Stimulated activated CD4-positive, alpha-beta T cell treated with anti-CD3 and anti-CD28 coated beads, TNF-alpha, amount 100 ng/mL, for 1 hour (primary cell): Measurements from ENCODE around the gene SLC23A1.
"Not testable (repeated sequence)": the region's sequence is repeated elsewhere in the genome, so short reads cannot be mapped to it uniquely, and the experiment has no call there.

Experiments
- DNase-seq, 3 donors: peaks; one replicate each; pipeline ENCODE4 v3.0.0-alpha.2; 2020; ENCODE audit warnings: low read depth in 3 of 3, low spot score in 1 of 3

SLC23A1 gene

GRCh38 chr5:139374909-139375308 lies 8.2 kb downstream of the SLC23A1 start:
- DNase-seq = no peak

DNA sequence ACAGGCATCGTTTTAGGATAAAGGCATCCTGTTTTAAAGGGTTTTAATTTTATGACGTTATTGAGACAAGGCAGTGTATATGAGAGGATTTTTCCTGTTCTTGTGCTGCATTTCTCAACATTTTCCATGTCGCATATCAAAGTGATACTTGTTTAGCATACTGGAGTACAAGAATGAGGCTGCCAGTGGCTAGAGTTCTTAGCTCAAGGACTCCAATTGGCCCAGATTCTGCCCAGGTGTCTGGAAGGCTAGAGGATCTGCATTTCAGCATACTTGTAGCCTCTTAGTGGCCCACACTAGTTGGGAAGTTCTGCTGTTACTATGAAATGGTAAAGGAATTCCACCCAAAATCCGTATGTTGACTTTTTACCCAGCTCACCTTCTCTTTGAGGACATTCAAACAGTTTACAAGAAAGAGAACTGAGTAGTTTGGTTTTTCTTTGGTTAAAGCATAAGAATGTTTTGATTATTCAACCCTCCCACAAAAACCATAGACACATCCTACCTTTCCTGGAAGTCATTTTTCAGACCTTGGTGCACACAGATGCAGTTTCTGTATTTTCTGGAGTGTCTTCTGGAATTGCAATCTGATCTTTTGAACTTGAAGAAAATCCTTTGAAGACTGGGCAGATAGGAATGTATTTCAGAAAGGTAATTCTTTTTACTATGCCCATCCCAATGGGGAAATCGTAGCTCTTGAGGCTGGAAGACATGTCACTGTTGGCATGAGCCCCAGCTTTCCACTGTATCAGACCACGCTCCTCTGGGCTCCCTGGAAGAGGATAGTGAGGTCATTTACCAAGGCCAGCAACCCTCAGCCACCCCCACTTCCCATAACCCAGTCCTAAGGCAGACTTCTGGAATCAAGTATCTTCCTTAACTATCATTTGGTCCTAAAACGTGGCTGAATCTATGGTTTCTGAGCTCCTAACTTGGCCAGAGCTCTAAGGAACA lies 11.3 kb downstream of the SLC23A1 start:
- DNase-seq = no peak

DNA sequence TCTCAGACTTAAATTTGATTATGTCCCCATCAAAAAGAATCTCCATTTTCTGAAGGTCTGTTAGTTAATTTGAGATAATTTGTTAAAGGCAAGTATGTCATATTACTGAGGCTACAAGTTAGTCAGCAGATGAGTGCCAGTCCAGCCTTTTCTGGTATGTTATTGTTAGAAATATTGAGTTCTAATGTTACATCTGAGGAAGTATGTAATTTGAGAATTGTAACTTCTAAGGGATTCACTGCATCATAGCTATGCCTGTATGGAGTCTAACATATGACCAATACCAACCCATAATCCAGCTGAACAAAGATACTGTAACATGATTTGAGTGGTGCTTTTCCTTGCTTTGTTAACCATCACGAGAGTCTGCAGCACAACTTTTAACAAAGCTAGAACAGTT lies 13.9 kb downstream of the SLC23A1 start:
- DNase-seq = no peak

- DNase-seq = no peak
Observed at GRCh38 chr5:139368613-139369012, 14.5 kb downstream of the SLC23A1 start.

- no peak for DNase-seq
Observed at GRCh38 chr5:139364466-139364865, 18.6 kb downstream of the SLC23A1 start.

- no peak for DNase-seq
Observed at GRCh38 chr5:139363937-139364336, 19.2 kb downstream of the SLC23A1 start.

GRCh38 chr5:139361835-139362429 lies 21.2 kb downstream of the SLC23A1 start:
- no peak for DNase-seq

GRCh38 chr5:139360384-139360783 lies 22.7 kb downstream of the SLC23A1 start:
- DNase-seq = no peak

- DNase-seq = no peak
Observed at GRCh38 chr5:139358064-139358463, 25.0 kb downstream of the SLC23A1 start.

GRCh38 chr5:139355900-139356299 lies 27.2 kb downstream of the SLC23A1 start:
- not testable (repeated sequence) for DNase-seq

DNA sequence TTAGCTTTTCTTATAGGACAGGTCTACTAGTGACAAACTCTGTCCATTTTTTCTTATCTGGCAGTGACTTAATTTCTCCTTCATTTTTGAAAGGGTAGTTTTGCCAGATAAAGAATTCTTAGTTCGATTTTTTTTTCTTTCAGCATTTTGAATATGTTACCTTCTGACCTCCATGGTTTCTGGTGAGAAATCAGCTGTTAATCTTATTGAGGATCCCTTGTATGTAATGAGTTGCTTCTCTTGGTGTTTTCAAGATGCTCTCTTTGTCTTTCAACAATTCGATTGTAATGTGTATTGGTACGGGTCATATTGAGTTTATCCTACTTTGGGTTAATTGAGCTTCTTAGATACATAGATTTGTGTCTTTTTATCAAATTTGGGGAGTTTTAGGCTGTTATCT lies 28.9 kb downstream of the SLC23A1 start:
- no peak for DNase-seq

DNA sequence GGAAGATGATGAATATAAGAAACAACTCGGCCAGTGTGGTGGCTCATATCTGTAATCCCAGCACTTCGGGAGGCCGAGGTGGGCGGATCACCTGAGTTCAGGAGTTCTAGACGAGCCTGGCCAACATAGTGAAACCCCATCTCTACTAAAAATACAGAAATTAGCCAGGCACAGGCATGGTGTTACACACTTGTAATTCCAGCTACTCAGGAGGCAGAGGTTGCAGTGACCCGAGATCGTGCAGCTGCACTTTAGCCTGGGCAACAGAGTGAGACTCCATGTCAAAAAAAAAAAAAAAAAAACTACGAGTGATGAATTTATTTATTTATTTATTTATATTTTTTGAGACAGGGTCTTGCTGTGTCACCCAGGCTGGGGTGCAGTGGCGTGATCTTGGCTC lies 35.2 kb downstream of the SLC23A1 start:
- not testable (repeated sequence) for DNase-seq

GRCh38 chr5:139345442-139345841 lies 37.7 kb downstream of the SLC23A1 start:
- not testable (repeated sequence) for DNase-seq

- DNase-seq = no peak
Observed at GRCh38 chr5:139344177-139344576, 38.9 kb downstream of the SLC23A1 start.

DNA sequence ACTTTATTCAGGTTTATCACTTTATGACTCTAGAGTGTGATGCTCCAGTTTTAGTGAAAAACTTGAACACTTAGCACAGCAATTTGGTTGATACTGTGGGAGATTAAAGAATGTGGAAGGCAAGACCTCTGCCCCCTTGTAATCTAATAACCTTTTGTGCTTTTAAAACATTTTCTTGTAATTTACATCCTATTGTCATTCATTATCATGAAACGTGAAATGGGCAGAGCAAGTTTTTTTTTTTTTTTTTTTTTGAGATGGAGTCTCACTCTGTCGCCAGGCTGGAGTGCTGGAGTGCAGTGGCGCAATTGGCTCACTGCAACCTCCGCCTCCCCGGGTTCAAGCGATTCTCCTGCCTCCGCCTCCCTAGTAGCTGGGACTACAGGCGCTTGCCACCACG lies 39.6 kb downstream of the SLC23A1 start:
- no peak for DNase-seq

- DNase-seq = peak in 1 of 3 donors; percentile 58
Observed at GRCh38 chr5:139342423-139342723, 40.7 kb downstream of the SLC23A1 start.

DNA sequence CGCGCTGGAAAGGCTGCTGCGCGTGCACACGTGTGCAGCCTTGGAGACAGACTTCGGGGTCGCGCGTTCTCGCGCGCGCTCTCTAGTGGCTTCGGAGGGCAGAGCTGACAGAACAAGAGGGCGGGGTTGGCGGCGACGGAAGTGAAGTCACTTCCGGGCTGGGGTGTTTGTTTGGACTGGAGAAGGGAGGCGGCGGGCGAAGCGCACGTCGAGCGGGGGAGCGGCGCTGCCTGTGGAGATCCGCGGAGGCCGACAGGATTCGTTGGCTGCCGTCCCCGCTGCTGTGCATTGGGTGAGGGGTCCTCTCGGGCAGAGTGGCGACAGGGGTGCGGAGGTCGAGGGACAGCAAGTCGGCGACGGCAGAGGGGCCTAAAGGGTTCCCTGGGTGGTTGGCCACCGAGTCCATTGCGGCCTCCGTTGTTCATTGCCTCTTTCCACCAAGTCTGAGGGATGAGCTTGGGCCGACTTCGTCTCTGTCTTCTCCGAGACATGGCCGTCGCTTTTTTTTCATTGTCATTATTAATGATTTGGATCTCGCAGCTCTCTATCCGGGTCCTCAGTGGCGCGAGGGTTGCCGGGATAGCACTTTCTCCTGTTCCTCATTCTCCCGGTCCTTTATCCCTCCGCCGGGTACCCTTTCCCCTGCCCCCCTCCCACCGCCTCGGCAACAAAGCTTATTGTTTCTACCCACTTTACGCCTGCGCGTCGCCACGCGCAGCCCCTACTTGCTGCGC lies 41.2 kb downstream of the SLC23A1 start, which contains the start of gene PAIP2:
Gene PAIP2, plus strand, starts transcription at position 166 of the 734 bp plus-strand sequence. CDS start 21,931 bp downstream, outside the sequence.
- DNase-seq = peak; percentile 89 to 94 (median 90)

- no peak for DNase-seq
Observed at GRCh38 chr5:139341187-139341688, 41.9 kb downstream of the SLC23A1 start.

DNA sequence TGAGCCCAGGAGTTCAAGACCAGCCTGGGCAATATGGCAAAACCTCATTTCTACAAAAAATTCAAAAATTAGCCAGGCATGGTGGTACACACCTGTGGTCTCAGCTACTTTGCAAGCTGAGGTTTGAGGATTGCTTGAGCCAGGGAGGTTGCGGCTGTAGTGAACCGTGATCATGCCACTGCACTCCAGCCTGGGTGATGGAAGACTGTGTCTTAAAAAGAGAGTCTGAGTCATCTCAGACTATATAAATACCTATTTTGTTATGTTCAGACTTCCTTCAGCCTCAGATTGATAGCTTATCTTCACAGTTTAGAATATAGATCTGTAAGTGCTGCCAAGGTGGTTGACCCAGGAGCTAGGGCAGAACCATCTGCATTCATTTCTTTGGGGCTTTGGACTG lies 43.0 kb downstream of the SLC23A1 start:
- no peak for DNase-seq

GRCh38 chr5:139335811-139336210 lies 47.3 kb downstream of the SLC23A1 start:
- no peak for DNase-seq
